Fibroblast of skin of back (primary cell): ENCODE measurements around the gene SOWAHB.

Experiments
- DNase-seq: peaks from one replicate; pipeline ENCODE4 v3.0.0-alpha.2; 2013

Gene SOWAHB

DNA sequence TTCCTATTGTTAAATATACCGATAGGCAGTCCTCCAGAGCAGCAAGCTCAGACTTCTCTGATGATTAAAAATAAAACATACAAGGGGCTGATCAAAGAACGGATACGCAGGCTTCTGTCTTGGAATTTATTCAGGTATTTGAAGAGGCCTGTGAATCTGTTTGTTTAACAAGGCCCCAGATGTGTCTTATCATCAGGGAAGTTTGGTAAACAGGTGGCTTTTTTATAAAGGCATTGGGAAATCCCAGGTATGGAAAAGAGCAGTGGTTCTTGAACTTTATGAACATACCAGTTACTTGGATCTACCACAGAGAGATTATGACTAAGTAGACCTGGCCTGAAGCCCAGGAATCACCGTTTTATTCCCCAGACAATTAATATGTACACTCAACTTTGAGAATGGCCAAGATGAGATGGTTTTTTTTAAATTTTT is 47.9 kb downstream of the SOWAHB start:
- peak; percentile 88 for DNase-seq
